ENCODE data around the gene ARFGAP2. TPM values are rescaled to one million over a fixed set of nuclear protein-coding genes. Genes with fewer than 3 reads are reported as not detected.
"Not testable (repeated sequence)": the region's sequence is repeated elsewhere in the genome, so short reads cannot be mapped to it uniquely, and the experiment has no call there.

Gene ARFGAP2
- total and polyA plus RNA-seq, 2 donors (not counting 3 experiments of a cell fraction or from before 2014, with no cell fraction given), result 78.9 to 108 TPM

DNA sequence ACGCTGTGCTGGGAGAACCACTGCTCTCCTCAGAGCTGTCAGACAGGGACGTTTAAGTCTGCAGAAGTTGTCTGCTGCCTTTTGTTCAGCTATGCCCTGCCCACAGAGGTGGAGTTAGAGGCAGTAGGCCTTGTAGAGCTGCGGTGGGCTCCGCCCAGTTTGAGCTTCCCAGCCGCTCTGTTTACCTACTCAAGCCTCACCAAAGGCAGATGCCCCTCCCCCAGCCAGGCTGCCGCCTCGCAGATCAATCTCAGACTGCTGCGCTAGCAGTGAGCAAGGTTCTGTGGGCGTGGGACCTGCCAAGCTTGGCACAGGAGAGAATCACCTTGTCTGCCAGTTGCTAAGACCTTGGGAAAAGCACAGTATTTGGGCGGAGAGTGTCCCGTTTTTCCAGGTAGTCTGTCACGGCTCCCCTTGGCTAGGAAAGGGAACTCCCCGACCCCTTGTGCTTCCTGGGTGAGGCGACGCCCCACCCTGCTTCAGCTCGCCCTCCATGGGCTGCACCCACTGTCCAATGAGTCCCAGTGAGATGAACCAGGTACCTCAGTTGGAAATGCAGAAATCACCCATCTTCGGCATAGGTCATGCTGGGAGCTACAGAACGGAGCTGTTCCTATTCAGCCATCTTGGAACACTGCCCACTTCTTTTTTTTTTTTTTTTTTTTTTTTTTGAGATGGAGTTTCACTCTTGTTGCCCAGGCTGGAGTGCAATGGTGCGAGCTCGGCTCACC lies 57.6 kb downstream of the ARFGAP2 start:
- H3K9me1 ChIP-seq (replicated peaks; ENCODE audit: control insufficient read depth, extremely low read depth, insufficient read depth, low read length); H3K4me1 ChIP-seq (ENCODE audit: control insufficient read depth, extremely low read depth, insufficient read depth, low read length); H3K9me3 ChIP-seq (replicated peaks; ENCODE audit: control insufficient read depth, insufficient read depth, low read length); H4K20me1 ChIP-seq (replicated peaks; ENCODE audit: control insufficient read depth, extremely low read depth, insufficient read depth, low read length); DNase-seq (ENCODE audit: low read depth, low spot score); intact Hi-C loops (cut with micrococcal nuclease); H3K4me3 ChIP-seq (replicated peaks in 1 of 3; ENCODE audit: insufficient read depth in 1 of 3, low read depth in 1 of 3, low read length in 3 of 3); H3K9ac ChIP-seq (replicated peaks; ENCODE audit: extremely low read depth, insufficient read depth, low read length); H3K4me2 ChIP-seq (ENCODE audit: insufficient read depth, low read length); H3K27ac ChIP-seq (ENCODE audit: insufficient read depth, low read depth, low read length); POLR2A ChIA-PET; BruUV-seq (replicated peaks); FAIRE-seq; H3K79me2 ChIP-seq (ENCODE audit: control insufficient read depth, insufficient read depth, low read length); H3K36me3 ChIP-seq (ENCODE audit: control insufficient read depth in 2 of 2, extremely low read depth in 1 of 2, insufficient read depth in 2 of 2, low read length in 2 of 2); dilution Hi-C loops (cut with MboI; ENCODE audit: extremely low pct_ligation_motif_present, low sequenced_read_pairs); H3K27me3 ChIP-seq (ENCODE audit: control insufficient read depth in 2 of 2, insufficient read depth in 2 of 2, low read length in 2 of 2); H2AFZ ChIP-seq (ENCODE audit: low read depth, low read length): not testable (repeated sequence)
- CTCF ChIA-PET, result interaction anchor here (0.7 to 1.1 kb wide), 2 partner anchors 43 to 212 kb away, joined by 3 read pairs; no protein-coding TSS in a partner anchor

Small RNA genes lying within 50 kb of the gene (microRNA-seq; reads per million reads assigned to microRNA genes)
- not detected for gene MIR6745 (ENCODE audit: borderline number of aligned reads, borderline replicate concordance)

Small RNA genes lying within 50 kb of the gene (small RNA-seq; reads per million reads assigned to genes)
- not detected for gene MIR6745 (ENCODE audit: insufficient read depth, insufficient read length, low read depth, low replicate concordance)

Other genes starting within 250 kb of the ARFGAP2 start
- 25.9 and 29.6 TPM in 2 replicates for gene CSTPP1, start 240.1 kb downstream of the ARFGAP2 start, total RNA-seq
- gene CSTPP1, start 240.1 kb downstream of the ARFGAP2 start, polyA plus RNA-seq, result 38.2 and 43.1 TPM in 2 replicates
- gene PACSIN3, start 9.6 kb upstream of the ARFGAP2 start, total RNA-seq, result 27.2 and 29.0 TPM in 2 replicates
- 14.7 and 15.2 TPM in 2 replicates for gene PACSIN3, start 9.6 kb upstream of the ARFGAP2 start, polyA plus RNA-seq
- gene DDB2, start 38.1 kb upstream of the ARFGAP2 start, total RNA-seq, result 92.4 and 112 TPM in 2 replicates
- 86.1 and 96.6 TPM in 2 replicates for gene DDB2, start 38.1 kb upstream of the ARFGAP2 start, polyA plus RNA-seq
- gene ACP2, start 71.9 kb upstream of the ARFGAP2 start, total RNA-seq, result 35.6 and 39.7 TPM in 2 replicates
- 49.2 and 52.6 TPM in 2 replicates for gene ACP2, start 71.9 kb upstream of the ARFGAP2 start, polyA plus RNA-seq
- gene NR1H3, start 81.1 kb upstream of the ARFGAP2 start, total RNA-seq, result 7.4 and 9.8 TPM in 2 replicates
- 16.3 and 19.1 TPM in 2 replicates for gene NR1H3, start 81.1 kb upstream of the ARFGAP2 start, polyA plus RNA-seq
- gene MADD, start 93.3 kb upstream of the ARFGAP2 start, total RNA-seq, result 36.8 and 38.5 TPM in 2 replicates
- gene MADD, start 93.3 kb upstream of the ARFGAP2 start, polyA plus RNA-seq, result 25.5 and 35.3 TPM in 2 replicates
- gene MYBPC3, start 175.8 kb upstream of the ARFGAP2 start, total RNA-seq, result not detected in 2 replicates
- gene MYBPC3, start 175.8 kb upstream of the ARFGAP2 start, polyA plus RNA-seq, result not detected in 2 replicates
- not detected in 2 replicates for gene SPI1, start 201.7 kb upstream of the ARFGAP2 start, total RNA-seq
- gene SPI1, start 201.7 kb upstream of the ARFGAP2 start, polyA plus RNA-seq, result not detected in 2 replicates
- 86.3 and 91.9 TPM in 2 replicates for gene SLC39A13, start 231.7 kb upstream of the ARFGAP2 start, total RNA-seq
- 94.3 and 124 TPM in 2 replicates for gene SLC39A13, start 231.7 kb upstream of the ARFGAP2 start, polyA plus RNA-seq
- 202 and 203 TPM in 2 replicates for gene PSMC3, start 249.6 kb upstream of the ARFGAP2 start, total RNA-seq
- gene PSMC3, start 249.6 kb upstream of the ARFGAP2 start, polyA plus RNA-seq, result 153 and 179 TPM in 2 replicates